ENCODE results near the gene IQGAP2. TPM values are rescaled to one million over a fixed set of nuclear protein-coding genes. Genes with fewer than 3 reads are reported as not detected.
A peak's percentile ranks its signal among the peaks of the same experiment; 100 is the strongest.

IQGAP2 gene
- total and polyA plus RNA-seq, 9 of the 15 experiments (the other 6 are each of a cell fraction or from before 2014, with no cell fraction given), result 8.7 to 23.2 (median 17.4) TPM

DNA sequence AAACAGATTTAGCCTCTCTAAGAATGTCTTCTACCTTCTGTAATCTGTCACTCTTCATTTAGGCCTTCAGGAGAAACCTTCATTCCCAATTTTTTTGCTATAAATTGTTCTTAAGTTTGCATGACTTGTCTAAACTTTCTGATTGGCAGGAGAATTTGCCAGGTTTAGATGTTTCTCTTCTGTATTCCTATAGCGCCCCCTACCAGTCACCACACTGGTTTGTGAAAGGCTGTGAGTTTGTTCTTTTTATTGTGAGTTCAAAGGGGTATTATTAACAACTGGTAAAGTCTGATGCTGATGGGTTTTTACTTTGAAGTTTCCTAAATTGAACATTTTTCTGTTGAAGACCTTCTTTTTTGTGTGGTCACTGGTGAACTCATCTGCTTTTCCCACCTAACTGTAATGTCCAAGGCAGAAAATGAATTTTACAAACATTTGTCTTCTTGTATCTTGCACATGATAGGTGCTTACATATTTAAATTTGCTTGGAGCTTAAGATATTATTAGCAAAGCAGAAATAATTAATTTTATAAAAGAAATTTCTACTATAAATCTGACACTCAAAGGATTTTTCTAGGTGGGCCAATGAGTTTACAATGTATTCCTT is 238.5 kb downstream of the IQGAP2 start (continued):
- TF ChIP-seq, protein P1, sequence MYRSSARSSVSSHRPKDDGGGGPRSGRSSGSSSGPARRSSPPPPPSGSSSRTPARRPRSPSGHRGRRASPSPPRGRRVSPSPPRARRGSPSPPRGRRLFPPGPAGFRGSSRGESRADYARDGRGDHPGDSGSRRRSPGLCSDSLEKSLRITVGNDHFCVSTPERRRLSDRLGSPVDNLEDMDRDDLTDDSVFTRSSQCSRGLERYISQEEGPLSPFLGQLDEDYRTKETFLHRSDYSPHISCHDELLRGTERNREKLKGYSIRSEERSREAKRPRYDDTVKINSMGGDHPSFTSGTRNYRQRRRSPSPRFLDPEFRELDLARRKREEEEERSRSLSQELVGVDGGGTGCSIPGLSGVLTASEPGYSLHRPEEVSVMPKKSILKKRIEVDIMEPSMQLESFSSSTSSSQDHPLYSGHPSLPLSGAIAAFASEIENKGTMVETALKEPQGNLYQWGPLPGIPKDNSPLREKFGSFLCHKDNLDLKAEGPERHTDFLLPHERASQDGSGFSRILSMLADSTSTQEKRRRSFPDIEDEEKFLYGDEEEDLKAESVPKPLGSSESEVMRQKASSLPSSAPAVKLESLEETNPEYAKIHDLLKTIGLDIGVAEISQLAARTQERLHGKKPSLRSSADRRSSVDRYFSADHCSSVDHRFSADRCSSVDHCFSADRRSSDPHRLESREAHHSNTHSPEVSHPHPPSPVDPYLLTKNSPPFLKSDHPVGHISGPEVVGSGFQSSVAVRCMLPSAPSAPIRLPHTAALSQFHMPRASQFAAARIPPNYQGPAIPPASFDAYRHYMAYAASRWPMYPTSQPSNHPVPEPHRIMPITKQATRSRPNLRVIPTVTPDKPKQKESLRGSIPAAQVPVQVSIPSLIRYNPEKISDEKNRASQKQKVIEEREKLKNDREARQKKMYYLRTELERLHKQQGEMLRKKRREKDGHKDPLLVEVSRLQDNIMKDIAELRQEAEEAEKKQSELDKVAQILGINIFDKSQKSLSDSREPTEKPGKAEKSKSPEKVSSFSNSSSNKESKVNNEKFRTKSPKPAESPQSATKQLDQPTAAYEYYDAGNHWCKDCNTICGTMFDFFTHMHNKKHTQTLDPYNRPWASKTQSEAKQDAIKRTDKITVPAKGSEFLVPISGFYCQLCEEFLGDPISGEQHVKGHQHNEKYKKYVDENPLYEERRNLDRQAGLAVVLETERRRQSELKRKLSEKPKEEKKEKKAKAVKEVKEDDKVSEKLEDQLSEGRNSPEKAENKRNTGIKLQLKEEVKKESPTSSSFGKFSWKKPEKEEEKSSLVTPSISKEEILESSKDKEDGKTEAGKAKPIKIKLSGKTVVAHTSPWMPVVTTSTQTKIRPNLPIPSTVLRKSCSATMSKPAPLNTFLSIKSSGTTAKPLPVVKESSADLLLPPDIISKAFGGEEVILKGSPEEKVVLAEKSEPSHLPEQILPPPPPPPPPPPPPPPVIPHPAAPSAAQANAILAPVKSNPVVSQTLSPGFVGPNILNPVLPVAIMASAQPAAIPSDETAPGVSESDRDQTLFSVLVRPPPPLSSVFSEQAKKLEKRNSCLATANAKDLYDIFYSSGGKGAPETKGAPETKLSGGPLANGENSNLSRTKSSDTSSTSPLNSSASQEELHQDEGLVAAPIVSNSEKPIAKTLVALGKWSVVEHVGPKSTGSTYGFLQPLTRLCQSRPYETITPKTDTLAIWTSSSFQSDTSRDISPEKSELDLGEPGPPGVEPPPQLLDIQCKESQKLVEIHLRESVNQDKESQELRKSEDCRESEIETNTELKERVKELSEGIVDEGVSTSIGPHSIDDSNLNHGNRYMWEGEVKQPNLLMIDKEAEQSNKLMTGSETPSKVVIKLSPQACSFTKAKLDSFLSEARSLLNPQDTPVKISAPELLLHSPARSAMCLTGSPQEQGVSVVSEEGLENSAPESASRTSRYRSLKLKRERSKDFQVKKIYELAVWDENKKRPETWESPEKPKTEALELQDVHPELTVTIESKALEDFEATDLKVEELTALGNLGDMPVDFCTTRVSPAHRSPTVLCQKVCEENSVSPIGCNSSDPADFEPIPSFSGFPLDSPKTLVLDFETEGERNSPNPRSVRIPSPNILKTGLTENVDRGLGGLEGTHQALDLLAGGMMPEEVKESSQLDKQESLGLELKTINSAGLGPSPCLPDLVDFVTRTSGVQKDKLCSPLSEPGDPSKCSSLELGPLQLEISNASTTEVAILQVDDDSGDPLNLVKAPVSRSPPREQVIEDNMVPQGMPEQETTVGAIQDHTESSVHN (IDR thresholded peaks at IDR 0.05; ENCODE audit: borderline replicate concordance in 1 of 2, low read depth in 1 of 2), result no peak
- TF ChIP-seq BHLHE40 (IDR thresholded peaks at IDR 0.05; ENCODE audit: low read length) (no peak), SMARCE1 (IDR thresholded peaks at IDR 0.05) (no peak), GABPB2 (CRISPR knock-in tag; conservative IDR thresholded peaks at IDR 0.05) (no peak), CTBP1 (IDR thresholded peaks at IDR 0.05; ENCODE audit: borderline replicate concordance) (no peak), FIP1L1 (IDR thresholded peaks at IDR 0.05; ENCODE audit: low read depth, low read length, poor library complexity, severe bottlenecking) (no peak), NFATC3 (IDR thresholded peaks at IDR 0.05) (no peak), TEAD1 (CRISPR knock-in tag; IDR thresholded peaks at IDR 0.05) (no peak)
- TF ChIP-seq, protein P2, sequence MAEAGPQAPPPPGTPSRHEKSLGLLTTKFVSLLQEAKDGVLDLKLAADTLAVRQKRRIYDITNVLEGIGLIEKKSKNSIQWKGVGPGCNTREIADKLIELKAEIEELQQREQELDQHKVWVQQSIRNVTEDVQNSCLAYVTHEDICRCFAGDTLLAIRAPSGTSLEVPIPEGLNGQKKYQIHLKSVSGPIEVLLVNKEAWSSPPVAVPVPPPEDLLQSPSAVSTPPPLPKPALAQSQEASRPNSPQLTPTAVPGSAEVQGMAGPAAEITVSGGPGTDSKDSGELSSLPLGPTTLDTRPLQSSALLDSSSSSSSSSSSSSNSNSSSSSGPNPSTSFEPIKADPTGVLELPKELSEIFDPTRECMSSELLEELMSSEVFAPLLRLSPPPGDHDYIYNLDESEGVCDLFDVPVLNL (CRISPR knock-in tag; IDR thresholded peaks at IDR 0.05; ENCODE audit: low read depth), result no peak
- TF ChIP-seq, protein P3, sequence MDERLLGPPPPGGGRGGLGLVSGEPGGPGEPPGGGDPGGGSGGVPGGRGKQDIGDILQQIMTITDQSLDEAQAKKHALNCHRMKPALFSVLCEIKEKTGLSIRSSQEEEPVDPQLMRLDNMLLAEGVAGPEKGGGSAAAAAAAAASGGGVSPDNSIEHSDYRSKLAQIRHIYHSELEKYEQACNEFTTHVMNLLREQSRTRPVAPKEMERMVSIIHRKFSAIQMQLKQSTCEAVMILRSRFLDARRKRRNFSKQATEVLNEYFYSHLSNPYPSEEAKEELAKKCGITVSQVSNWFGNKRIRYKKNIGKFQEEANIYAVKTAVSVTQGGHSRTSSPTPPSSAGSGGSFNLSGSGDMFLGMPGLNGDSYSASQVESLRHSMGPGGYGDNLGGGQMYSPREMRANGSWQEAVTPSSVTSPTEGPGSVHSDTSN (CRISPR knock-in tag; IDR thresholded peaks at IDR 0.05; ENCODE audit: low read depth), result no peak
- TF ChIP-seq, protein P3 (tag; conservative IDR thresholded peaks at IDR 0.05; ENCODE audit: low read depth), result peak; percentile 79
- TF ChIP-seq, protein P4, sequence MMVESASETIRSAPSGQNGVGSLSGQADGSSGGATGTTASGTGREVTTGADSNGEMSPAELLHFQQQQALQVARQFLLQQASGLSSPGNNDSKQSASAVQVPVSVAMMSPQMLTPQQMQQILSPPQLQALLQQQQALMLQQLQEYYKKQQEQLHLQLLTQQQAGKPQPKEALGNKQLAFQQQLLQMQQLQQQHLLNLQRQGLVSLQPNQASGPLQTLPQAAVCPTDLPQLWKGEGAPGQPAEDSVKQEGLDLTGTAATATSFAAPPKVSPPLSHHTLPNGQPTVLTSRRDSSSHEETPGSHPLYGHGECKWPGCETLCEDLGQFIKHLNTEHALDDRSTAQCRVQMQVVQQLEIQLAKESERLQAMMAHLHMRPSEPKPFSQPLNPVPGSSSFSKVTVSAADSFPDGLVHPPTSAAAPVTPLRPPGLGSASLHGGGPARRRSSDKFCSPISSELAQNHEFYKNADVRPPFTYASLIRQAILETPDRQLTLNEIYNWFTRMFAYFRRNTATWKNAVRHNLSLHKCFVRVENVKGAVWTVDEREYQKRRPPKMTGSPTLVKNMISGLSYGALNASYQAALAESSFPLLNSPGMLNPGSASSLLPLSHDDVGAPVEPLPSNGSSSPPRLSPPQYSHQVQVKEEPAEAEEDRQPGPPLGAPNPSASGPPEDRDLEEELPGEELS (CRISPR knock-in tag; IDR thresholded peaks at IDR 0.05; ENCODE audit: borderline replicate concordance), result no peak
- TF ChIP-seq, protein P5, sequence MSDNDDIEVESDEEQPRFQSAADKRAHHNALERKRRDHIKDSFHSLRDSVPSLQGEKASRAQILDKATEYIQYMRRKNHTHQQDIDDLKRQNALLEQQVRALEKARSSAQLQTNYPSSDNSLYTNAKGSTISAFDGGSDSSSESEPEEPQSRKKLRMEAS (CRISPR knock-in tag; IDR thresholded peaks at IDR 0.05), result no peak
